ENCODE data around the gene PPP1R8. TPM values are rescaled to one million over a fixed set of nuclear protein-coding genes. Genes with fewer than 3 reads are reported as not detected.

Gene PPP1R8
- 42.9 to 45.7 TPM (median 43.5 TPM) in 3 replicates for total RNA-seq

DNA sequence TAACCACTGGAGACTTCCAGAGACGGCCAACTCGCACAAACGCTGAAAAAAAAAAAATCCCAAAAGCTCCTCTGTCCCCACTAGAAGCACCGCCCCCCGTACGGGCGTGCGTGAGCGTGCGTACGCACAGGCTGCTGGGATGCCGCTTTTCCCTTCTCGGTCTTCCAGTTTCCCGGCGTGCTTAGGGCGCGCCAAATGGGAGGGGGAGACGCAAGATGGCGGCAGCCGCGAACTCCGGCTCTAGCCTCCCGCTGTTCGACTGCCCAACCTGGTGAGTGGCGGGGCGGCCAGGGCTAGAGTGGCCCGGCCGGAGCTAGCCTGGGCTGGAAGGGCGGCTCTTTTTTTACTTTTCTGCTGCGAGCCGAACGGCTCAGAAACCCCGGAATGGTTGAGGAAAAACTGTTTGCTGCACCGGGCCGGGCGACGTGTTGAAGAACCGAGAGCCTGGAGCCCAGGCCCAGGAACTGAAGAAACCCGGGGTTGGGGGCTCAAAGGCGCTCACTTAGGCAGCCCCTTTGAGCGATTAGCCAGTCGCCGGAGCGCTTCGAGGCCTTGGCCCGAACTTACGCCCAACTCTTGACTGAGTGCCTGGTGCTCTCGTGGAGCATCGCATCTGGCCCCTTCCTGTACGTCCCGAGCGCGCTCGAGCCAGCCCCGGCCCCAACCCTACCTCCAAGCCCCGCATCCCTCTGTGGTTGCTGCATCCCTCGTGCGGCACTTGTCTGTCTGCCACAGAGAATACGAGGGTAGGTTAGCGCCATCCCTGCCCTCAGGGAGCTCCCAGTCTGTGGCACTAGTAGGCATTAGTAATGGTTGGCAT lies at the start of gene PPP1R8:
Gene PPP1R8 (plus strand): TSS at position 162 of the 820 bp plus-strand sequence. CDS start 54 bp downstream, at position 216.
- DNase-seq (ENCODE audit: low spot score in 2 of 2, unreplicated experiment in 2 of 2), result peak; percentile 81 to 84
- Mint-ChIP-seq H3K36me3 (peaks cover 4% of the 10 kb centered on the region), H3K4me3 (peak within 1 kb of the TSS; percentile 97), H3K27me3 (ENCODE audit: low read depth) (no peaks in the 10 kb centered on the region), H3K9me3 (no peaks in the 10 kb centered on the region), H3K27ac (peak within 1 kb of the TSS; percentile 98), H3K4me1 (peaks cover 15% of the 10 kb centered on the region)
- TF ChIP-seq, protein P1, sequence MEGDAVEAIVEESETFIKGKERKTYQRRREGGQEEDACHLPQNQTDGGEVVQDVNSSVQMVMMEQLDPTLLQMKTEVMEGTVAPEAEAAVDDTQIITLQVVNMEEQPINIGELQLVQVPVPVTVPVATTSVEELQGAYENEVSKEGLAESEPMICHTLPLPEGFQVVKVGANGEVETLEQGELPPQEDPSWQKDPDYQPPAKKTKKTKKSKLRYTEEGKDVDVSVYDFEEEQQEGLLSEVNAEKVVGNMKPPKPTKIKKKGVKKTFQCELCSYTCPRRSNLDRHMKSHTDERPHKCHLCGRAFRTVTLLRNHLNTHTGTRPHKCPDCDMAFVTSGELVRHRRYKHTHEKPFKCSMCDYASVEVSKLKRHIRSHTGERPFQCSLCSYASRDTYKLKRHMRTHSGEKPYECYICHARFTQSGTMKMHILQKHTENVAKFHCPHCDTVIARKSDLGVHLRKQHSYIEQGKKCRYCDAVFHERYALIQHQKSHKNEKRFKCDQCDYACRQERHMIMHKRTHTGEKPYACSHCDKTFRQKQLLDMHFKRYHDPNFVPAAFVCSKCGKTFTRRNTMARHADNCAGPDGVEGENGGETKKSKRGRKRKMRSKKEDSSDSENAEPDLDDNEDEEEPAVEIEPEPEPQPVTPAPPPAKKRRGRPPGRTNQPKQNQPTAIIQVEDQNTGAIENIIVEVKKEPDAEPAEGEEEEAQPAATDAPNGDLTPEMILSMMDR (IDR thresholded peaks at IDR 0.05; ENCODE audit: unreplicated experiment), result no peak

DNA sequence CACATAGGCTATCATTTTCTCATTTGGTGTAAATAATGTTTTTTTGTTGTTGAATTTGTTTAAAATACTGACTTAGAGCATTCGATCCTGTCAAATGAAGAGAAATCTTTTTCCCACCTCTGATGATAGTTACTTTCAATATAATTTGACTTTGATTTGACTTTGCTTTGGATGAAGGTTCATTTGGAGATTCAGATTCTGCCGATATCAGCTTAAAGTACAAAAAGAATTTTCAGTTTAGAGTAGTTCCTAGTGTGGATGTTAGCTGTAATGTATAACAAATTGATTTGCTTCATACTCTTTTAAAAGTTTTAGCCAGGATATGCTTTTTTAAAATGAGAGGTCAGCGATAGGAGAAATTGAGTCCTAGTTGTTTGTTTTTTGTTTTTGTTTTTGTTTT lies 47.6 kb upstream of the PPP1R8 start:
- H3K4me3 Mint-ChIP-seq, result no peak overlapping the region
- no peak for DNase-seq (ENCODE audit: low spot score in 2 of 2, unreplicated experiment in 2 of 2)
- H3K27ac Mint-ChIP-seq, result peak overlapping the region; percentile 17
- H3K36me3 Mint-ChIP-seq, result no peaks in the 10 kb centered on the region
- TF ChIP-seq, protein P1 (IDR thresholded peaks at IDR 0.05; ENCODE audit: unreplicated experiment), result no peak
- H3K9me3 Mint-ChIP-seq, result no peaks in the 10 kb centered on the region
- peaks cover 12% of the 10 kb centered on the region for H3K4me1 Mint-ChIP-seq
- H3K27me3 Mint-ChIP-seq (ENCODE audit: low read depth), result no peaks in the 10 kb centered on the region

DNA sequence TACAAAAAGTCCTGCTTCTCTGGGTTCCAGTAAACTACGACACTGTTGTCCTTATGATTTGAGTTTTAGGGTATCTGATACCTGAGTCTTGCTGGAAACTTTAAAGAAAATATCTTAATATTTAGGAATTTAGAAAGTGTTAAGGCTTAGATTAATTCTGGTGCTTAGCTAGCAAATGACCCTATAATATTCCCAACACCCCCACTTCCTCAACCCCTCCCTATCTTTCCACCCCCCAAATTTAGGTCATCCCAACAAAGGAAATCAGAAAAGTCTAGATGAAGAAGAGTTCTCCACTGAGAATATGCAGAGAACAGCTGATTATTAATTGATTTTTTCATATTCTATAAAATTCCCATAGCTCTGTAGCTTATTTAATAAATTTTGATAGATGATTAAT lies 45.9 kb upstream of the PPP1R8 start:
- H3K4me3 Mint-ChIP-seq, result no peak overlapping the region
- TF ChIP-seq, protein P1 (IDR thresholded peaks at IDR 0.05; ENCODE audit: unreplicated experiment), result no peak
- H3K36me3 Mint-ChIP-seq, result peaks cover under 1% of the 10 kb centered on the region
- H3K27me3 Mint-ChIP-seq (ENCODE audit: low read depth), result no peaks in the 10 kb centered on the region
- peaks cover 12% of the 10 kb centered on the region for H3K4me1 Mint-ChIP-seq
- no peaks in the 10 kb centered on the region for H3K9me3 Mint-ChIP-seq
- H3K27ac Mint-ChIP-seq, result no peak overlapping the region
- no peak for DNase-seq (ENCODE audit: low spot score in 2 of 2, unreplicated experiment in 2 of 2)

GRCh38 chr1:27785781-27786455 lies 44.7 kb upstream of the PPP1R8 start:
- TF ChIP-seq, protein P1 (IDR thresholded peaks at IDR 0.05; ENCODE audit: unreplicated experiment), result no peak
- Mint-ChIP-seq H3K27me3 (ENCODE audit: low read depth) (no peaks in the 10 kb centered on the region), H3K9me3 (no peaks in the 10 kb centered on the region)

DNA sequence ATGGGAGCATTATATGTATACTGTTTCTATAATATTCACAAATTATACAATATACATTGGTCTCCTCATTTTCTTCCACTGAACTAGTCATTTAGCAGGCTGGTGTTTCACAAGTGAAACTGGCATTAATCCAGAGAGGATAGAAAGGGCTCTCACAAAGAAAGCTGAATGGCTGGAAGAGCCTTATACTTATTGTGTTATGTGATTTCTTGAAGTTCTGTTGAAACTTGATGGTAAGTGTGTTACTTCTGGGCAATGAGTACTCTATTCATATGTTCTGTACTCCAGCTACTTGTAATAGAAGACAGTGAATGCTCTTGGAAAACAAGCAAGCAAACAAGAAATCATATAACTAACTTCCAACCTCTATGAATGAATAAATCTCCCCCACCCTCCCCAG lies 42.7 kb upstream of the PPP1R8 start:
- Mint-ChIP-seq H3K4me3 (no peak overlapping the region), H3K27me3 (ENCODE audit: low read depth) (no peaks in the 10 kb centered on the region), H3K36me3 (peaks cover 9% of the 10 kb centered on the region), H3K27ac (peak overlapping the region; percentile 10), H3K4me1 (peaks cover 12% of the 10 kb centered on the region), H3K9me3 (no peaks in the 10 kb centered on the region)
- TF ChIP-seq, protein P1 (IDR thresholded peaks at IDR 0.05; ENCODE audit: unreplicated experiment), result no peak
- DNase-seq (ENCODE audit: low spot score in 2 of 2, unreplicated experiment in 2 of 2), result no peak

More at GRCh38 chr1:27785781-27786455, 44.7 kb upstream of the PPP1R8 start:
- no peak overlapping the region for H3K4me3 Mint-ChIP-seq
- no peak for DNase-seq (ENCODE audit: low spot score in 2 of 2, unreplicated experiment in 2 of 2)
- peaks cover 12% of the 10 kb centered on the region for H3K4me1 Mint-ChIP-seq
- H3K27ac Mint-ChIP-seq, result peak overlapping the region; percentile 94
- peaks cover 9% of the 10 kb centered on the region for H3K36me3 Mint-ChIP-seq
